GM19099 (cell line): ENCODE results near the gene MADCAM1.

Experiments
- POLR2A ChIP-seq: IDR thresholded peaks from 3 replicates; pipeline ENCODE4 v1.6.1; 2011; ENCODE audit warnings: low read depth; ENCODE audit not compliant: insufficient read length; ENCODE audit errors: extremely low read depth

Gene MADCAM1

DNA sequence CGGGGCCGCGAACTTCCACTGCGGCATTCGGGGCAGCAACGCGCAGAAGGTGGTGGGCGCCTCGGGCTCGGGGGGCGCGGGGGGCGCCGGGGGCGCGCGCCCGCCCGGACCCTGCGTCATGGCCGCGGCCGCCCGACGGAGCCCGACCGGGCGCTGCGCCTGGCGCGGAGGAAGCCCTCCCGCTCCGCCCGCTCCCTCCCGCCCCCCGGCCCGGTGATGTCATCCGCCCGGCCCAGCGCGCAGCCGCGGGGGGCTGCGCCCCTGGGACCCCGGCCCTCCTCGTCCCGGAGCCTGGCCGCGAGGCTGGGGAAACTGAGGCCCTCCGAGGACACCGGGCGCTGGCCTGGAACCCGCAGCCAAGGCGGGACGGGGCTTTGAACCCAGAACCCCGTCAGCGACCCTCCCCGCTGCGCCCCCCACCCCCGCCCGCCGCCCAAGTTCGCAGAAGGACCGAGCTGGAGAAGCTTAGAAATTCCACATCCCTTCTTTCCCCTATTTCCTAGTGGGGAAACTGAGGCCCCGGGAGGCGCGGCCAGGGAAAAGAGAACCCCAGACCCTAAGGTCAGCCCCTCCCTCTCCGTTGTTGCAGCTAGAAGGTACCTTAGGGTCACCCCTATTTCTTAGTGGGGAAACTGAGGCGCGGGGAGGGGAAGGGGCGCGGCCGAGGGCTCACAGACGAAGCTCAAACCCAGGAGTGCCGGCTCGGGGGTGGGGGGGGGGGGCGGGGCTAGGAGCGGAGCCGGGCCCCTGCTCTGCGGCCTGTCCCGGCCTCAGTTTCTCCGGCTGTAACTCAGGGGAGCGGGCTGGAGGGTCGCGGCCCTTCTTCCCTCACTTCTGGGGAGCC lies 35.2 kb upstream of the MADCAM1 start, which contains the start of gene SHC2:
Gene SHC2 (minus strand): TSS at position 157 of the 844 bp plus-strand sequence. CDS start 37 bp downstream, at position 120.
- TF ChIP-seq POLR2A = no peak

DNA sequence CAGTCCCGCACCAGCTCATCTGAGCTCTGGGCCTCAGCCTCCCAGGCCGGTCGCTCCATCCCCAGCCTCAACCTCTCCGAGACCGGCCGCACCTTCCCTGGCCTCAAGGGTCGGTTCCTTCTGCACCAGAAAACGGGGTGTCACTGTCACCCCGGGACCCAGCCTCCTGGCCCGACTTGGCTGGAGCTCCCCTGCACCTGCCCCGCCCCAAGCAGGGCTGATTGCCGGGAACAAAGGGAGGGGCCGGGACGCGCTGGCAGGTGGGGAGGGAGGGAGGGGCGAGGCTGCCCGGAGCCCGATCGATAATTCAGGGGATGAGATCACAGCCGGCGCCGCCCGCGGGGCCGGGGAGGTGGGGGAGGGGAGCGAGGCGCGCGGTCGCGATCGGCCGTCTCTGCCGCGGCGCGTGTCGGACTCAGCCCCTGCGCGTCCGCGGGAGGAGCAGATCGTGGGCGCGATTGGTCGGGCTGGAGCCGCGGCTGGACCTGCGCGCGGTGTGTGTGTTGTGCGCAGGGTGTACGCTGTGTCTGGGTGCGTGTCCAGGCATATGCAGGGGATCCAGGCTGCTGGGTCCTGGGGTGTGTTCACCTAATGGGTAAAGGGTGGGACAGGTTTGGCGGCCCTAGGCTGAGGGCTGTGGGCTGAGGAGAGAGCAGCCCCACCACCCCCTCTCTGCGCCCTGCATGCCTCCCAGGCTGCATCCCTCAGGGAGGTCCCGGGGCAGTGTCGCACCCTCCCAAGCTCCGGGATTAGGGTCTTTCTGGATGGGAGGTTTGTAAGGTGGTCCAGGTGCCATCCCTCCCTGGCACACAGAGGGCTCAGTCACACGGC lies 34.4 kb upstream of the MADCAM1 start:
- TF ChIP-seq POLR2A = no peak

DNA sequence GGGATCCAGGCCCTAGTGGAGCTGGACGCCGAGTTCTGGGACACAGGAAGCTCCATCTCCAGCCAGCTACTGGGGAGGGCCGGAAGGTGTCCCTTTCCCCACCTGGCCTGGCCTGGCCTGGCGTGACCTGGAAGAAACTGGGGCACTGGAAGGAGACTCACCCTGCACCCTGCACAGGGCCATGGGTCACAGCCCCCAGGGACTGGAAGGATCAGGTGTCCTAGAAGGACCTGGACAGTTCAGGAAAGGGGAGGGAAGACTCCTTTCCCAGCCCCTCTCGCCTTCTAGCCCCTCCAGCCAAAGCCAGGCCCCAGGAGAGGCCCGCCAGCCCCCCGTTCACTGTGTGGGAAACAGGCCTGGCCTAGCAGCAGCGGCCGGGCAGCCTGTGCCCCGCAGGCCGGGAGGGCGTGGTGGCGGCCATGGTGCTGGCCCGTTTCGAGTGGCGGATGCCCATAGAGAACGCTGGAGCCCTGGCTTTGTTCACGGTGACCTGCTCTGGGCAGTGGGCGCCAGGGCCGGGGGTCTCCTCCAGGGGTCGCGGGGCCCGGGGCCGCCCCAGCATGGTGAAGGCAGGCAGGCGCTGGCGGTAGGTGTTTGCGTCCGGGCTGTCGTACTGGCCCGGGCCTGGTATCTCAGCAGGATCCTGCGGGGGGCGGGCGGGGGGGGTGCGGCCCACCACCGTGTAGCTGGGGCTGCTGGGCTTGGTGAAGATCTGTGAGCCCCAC lies 32.6 kb upstream of the MADCAM1 start:
- no peak for TF ChIP-seq POLR2A

DNA sequence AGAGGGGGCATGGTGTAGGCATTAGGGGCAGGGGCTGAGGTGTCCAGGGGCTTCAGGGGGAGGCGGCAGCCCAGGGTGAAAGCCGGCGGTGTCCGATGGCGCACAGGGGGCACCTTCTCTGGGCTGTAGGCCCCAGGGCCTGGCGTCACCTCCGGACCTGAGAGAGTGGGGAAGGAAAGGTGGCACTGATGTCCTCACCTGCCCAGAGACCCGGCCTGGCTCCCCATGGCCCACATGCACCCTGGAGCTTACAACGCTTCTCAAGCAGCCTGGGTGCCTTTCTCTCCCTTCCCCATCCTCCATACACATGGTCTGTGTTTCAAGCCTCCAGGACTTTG lies 32.1 kb upstream of the MADCAM1 start:
- TF ChIP-seq POLR2A = no peak

DNA sequence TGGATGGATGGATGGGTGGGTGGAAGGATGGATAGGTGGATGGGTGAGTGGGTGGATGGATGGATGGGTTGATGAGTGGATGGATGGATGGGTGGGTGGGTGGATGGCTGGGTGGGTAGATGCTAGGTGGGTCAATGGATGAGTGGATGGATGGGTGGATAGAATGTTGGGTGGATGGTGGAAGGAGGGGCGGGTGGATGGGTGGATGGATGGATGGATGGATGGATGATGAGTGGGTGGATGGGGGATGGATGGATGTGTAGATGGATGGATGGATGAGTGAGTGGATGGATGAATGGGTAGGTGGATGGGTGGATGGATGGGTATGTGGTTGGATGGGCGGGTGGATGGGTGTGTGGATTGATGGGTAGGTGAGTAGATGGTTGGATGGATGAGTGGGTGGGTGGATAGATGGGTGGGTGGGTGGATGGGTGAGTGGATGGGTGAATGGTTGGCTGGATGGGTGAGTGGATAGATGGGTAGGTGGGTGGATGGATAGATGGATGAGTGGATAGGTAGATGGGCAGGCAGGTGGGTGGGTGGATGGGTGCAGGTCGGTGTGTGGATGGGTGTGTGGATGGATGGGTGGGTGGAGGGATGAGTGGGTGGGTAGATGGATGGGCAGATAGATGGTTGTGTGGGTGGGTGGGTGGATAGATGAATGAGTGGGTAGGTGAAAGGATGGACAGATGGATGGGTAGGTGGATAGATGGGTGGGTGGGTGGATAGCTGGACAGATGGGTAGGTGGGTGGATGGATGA lies 31.1 kb upstream of the MADCAM1 start:
- TF ChIP-seq POLR2A = no peak

DNA sequence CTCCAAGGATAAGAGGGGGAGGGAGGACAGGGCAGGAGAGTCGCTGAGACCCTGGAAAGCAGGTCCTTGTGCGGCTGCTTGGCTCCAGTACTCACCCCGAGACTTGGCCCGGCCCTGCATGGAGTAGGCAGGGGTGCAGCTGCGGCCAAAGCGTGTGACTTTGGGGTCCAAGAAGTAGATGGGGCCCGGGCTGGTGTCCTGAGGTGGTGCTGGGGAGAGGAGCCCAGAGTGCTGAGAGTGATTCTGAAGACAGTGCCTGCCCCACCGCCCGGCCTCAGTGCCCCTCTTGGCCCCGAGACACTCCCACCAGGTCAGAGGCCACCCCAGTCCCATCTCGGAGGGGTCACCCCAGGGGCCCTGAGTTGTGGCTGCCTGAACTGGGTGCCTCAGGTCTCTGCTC lies 28.7 kb upstream of the MADCAM1 start:
- no peak for TF ChIP-seq POLR2A

DNA sequence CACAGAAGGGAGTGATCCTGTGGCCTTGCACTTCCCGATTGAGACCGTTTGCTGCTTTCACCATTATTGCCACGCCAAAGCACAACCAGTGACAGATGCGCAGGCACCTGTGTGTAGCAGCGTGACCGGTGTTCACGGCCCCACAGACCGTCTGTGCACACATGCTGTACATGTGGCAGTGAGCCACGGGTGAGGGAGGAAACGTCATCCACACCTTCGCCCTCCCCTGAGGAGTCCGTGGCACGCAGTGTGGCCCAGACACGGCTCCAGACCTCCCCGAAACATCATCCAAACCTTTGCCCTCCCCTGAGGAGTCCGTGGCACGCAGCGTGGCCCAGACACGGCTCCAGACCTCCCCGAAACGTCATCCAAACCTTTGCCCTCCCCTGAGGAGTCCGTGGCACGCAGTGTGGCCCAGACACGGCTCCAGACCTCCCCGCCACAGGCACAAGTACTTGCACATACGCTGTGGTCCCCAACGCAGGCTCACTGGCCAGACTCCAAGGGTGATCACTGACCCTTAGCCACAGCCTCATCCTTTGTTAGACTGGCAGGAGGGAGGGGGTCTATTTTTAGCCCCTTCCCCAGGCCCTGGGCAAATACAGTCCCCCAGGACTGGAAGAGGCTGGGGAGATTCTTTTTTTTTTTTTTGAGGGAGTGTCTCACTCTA lies 27.6 kb upstream of the MADCAM1 start:
- no peak for TF ChIP-seq POLR2A

DNA sequence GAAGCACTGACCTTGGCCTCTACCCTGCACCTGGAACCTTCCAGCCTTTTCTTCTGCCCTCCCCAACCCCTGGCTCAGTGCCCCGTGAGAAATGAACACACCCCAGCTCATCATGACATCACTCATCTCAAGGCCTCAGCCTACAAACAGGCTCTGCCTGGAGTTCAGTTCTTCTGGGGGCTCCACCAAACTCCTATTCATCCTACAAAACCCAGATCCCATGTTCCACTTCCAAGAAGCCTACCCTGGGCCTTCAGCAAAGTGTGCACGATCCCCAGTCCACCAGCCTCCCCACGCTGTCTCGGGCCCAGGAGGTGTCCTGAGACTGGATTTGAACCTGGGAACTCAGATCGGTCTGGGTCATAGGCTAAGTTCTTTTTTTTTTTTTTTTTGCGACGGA lies 26.5 kb upstream of the MADCAM1 start:
- no peak for TF ChIP-seq POLR2A

DNA sequence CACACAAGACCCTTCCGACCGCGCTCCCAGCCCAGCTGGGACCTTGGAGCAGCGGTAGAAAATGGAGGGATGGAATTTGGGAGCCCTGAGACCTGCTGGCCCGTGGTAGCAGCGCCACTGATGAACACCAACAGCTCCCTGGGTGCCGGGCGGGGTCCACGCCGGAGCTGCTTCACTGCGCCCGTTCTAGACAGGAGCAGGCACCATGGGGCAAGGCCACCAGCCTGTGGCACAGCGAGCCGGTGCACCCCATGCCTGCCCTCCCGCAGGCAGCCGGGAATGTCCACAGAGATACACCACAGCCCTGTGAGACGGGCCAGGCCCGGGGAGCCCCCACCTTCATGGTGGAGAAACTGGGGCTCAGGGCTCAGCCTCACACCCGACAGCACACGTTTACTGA lies 25.6 kb upstream of the MADCAM1 start:
- no peak for TF ChIP-seq POLR2A

DNA sequence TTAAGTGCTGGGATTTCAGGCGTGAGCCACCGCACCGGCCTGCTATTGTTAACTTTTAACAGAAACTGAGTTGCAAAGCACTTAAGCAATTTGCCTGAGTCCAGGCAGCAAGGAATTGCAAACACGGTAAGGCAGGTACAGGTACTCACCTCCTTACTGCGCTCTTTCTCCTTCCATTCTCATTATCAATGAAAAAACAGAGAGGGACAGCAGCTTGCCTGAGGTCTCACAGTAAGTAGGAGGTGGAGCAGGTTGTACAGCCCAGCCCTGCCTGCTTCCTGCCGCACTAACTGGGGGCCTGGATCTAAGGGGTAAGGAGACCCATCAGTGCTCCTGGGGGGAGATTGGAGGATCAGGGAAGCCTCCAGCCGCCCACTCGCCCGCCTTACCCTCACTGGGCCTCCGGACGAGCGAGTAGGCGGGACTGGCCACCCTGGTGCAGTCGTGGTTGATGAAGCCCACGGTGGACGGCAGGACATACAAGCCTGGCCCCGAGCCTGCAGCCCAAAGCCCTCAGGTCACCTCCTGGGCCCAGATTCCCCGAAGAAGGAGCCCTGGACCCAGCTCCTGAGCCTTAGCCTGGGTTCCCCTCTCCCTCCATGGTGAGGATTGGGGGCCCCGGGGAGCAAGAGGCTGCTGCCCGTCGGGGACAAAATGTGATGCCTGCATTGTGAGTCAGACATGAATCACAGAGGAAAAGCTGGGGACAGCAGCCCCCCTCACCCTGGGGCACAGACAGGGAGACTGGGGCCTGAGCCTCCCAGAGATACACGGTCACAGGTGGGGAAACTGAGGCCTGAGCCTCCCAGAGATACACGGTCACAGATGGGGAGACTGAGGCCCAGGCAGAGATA lies 24.1 kb upstream of the MADCAM1 start:
- TF ChIP-seq POLR2A = no peak

DNA sequence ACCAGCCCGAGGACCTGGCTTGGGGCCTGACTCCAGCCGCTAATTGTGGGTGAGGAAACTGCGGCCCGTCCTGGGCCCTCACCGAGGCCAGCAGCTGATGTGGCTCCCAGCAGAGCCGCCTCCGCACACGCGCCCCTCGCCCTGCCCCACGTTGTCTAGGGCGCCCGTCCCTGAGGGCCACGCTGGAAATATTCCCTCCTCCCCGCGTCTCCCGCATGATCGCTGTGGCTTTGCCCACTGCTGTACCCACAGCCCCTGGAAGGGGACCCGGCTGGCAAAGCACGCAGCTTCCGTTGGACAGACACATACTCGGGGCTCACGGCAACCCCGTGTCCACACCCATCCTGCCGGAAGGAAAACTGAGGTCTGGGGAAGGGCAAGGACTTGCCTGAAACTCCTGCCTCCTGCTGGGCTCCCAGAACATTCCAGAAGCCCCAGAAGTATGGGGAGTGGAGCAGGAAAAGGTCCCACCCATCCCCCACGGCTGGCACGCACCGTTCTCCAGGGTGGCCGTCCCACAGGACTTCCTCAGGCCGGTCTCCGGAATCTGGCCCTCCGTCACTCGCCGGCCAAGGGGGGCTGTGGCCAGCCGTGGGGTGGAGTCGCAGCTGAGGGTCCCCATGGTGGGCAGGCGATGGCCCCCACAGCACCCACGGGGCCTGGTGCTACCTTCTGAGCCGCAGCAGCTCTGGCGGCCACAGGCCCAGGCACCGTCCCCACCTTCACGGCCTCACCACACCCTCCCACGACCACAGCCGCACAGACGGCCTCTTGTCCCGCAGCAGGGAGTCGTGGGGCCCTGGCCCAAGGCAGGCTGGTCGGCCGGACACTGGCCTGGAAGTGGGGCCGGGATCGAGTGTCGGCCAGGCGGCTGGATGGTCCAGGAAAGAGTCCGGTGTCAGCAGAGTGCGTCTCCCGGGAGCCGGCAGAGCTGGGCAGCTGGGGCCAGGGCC lies 21.9 kb upstream of the MADCAM1 start:
- TF ChIP-seq POLR2A = no peak

DNA sequence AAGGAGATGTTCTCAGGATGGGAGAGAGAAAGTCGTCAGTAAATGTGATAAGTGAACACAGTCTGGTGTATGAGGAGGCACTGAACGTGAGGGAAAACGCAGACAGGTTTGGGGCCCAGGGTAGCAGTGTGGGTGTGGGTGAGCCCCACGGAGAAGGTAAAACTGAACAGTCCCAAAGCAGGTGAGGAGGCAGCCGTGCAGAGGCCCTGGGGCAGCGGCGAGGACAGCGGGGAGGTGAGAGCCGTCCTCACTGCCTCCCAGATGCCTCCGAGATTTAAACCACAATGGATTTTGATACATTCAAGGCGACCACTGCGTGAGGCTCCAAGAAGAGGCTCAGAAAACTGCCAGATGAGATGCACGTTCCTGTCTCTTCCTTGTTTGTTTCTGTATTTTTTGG lies 20.9 kb upstream of the MADCAM1 start:
- TF ChIP-seq POLR2A = no peak
